Gastrocnemius medialis (tissue), 4 donors: ENCODE data around the gene ARPP19.

Source experiments
- POLR2A ChIP-seq, 2 donors: fragments of 450-650 bp; IDR thresholded peaks; one replicate each; pipeline ENCODE4 v1.6.1; 2017; ENCODE audit warnings: antibody characterized with exemption in 2 of 2, mild to moderate bottlenecking in 2 of 2, moderate library complexity in 2 of 2
- TF ChIP-seq, protein P1 (sequence below), 5 experiments: fragments of 450-650 bp in 3 of 5; fragments of 200-600 bp in 2 of 5; sonication (generic) in 2 of 5; IDR thresholded peaks in 4 of 5; conservative IDR thresholded peaks in 1 of 5; 1 replicate in 4 of 5; 2 replicates in 1 of 5; pipeline ENCODE4 v1.5.1; 2016 to 2019; ENCODE audit warnings: antibody characterized with exemption in 5 of 5, mild to moderate bottlenecking in 3 of 5, moderate library complexity in 3 of 5

DNA sequence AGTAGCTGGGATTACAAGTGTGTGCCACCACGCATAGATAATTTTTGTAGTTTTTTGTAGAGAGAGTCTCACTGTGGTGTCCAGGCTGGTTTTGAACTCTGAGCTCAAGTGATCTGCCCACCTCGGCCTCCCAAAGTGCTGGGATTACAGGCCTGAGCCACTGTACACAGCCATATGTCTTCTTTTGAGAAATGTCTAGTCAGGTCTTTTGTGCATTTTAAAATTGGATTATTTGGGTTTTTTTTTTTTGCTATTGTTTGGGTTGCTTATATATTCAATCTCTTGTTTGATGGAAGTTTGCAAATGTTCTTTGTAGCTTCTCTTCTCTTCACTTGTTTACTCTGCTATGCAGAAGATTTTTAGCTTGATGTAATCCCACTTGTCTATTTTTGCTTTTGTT, 6.2 kb upstream of the ARPP19 start:
- TF ChIP-seq, protein P1, sequence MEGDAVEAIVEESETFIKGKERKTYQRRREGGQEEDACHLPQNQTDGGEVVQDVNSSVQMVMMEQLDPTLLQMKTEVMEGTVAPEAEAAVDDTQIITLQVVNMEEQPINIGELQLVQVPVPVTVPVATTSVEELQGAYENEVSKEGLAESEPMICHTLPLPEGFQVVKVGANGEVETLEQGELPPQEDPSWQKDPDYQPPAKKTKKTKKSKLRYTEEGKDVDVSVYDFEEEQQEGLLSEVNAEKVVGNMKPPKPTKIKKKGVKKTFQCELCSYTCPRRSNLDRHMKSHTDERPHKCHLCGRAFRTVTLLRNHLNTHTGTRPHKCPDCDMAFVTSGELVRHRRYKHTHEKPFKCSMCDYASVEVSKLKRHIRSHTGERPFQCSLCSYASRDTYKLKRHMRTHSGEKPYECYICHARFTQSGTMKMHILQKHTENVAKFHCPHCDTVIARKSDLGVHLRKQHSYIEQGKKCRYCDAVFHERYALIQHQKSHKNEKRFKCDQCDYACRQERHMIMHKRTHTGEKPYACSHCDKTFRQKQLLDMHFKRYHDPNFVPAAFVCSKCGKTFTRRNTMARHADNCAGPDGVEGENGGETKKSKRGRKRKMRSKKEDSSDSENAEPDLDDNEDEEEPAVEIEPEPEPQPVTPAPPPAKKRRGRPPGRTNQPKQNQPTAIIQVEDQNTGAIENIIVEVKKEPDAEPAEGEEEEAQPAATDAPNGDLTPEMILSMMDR (IDR thresholded peaks at IDR 0.05 in 4 of 5, conservative IDR thresholded peaks at IDR 0.05 in 1 of 5), result no peak
- TF ChIP-seq POLR2A (IDR thresholded peaks at IDR 0.05), result no peak
